Dermis blood vessel endothelial cell (primary cell): ENCODE results near the gene SEMA3E. TPM values are rescaled to one million over a fixed set of nuclear protein-coding genes. Genes with fewer than 3 reads are reported as not detected.
"Not testable (repeated sequence)": the region's sequence is repeated elsewhere in the genome, so short reads cannot be mapped to it uniquely, and the experiment has no call there.

Experiments
- DNase-seq: peaks from one replicate; pipeline ENCODE4 v3.0.0; 2010
- total RNA-seq: library from RNA; depleted of rRNA; stranded (reverse); fragments of >200 nt; gene quantifications from 2 replicates; pipeline ENCODE4 v1.2.3, GENCODE V29; 2014

SEMA3E gene
- total RNA-seq, 1 donor from 2014 or later, result 0.34 TPM

- DNase-seq, result no peak
Observed at GRCh38 chr7:83449781-83450180, 199.2 kb downstream of the SEMA3E start.

- DNase-seq, result no peak
Observed at GRCh38 chr7:83447681-83448080, 201.3 kb downstream of the SEMA3E start.

GRCh38 chr7:83446102-83446669, 202.8 kb downstream of the SEMA3E start:
- no peak for DNase-seq

GRCh38 chr7:83442911-83443310, 206.0 kb downstream of the SEMA3E start:
- no peak for DNase-seq

- DNase-seq, result no peak
Observed at GRCh38 chr7:83439026-83439425, 209.9 kb downstream of the SEMA3E start.

- not testable (repeated sequence) for DNase-seq
Observed at GRCh38 chr7:83430289-83430688, 218.7 kb downstream of the SEMA3E start.

GRCh38 chr7:83429493-83429892, 219.4 kb downstream of the SEMA3E start:
- no peak for DNase-seq

GRCh38 chr7:83427884-83428283, 221.1 kb downstream of the SEMA3E start:
- no peak for DNase-seq

- DNase-seq, result no peak
Observed at GRCh38 chr7:83426325-83426724, 222.6 kb downstream of the SEMA3E start.

- no peak for DNase-seq
Observed at GRCh38 chr7:83419013-83419412, 229.9 kb downstream of the SEMA3E start.

GRCh38 chr7:83415840-83416239, 233.1 kb downstream of the SEMA3E start:
- DNase-seq, result no peak

GRCh38 chr7:83414947-83415346, 234.0 kb downstream of the SEMA3E start:
- no peak for DNase-seq

GRCh38 chr7:83413831-83414230, 235.1 kb downstream of the SEMA3E start:
- peak; percentile 30 for DNase-seq

- no peak for DNase-seq
Observed at GRCh38 chr7:83413424-83413823, 235.5 kb downstream of the SEMA3E start.

GRCh38 chr7:83410989-83411591, 237.8 kb downstream of the SEMA3E start:
- peak; percentile 69 for DNase-seq

GRCh38 chr7:83394776-83395175, 254.2 kb downstream of the SEMA3E start:
- DNase-seq, result no peak

GRCh38 chr7:83388436-83388835, 260.5 kb downstream of the SEMA3E start:
- no peak for DNase-seq

- DNase-seq, result no peak
Observed at GRCh38 chr7:83366629-83367028, 282.3 kb downstream of the SEMA3E start.

- peak; percentile 20 for DNase-seq
Observed at GRCh38 chr7:83365746-83366145, 283.2 kb downstream of the SEMA3E start.

GRCh38 chr7:83362871-83363550, 285.9 kb downstream of the SEMA3E start:
- no peak for DNase-seq

GRCh38 chr7:83359108-83359507, 289.8 kb downstream of the SEMA3E start:
- DNase-seq, result no peak

- no peak for DNase-seq
Observed at GRCh38 chr7:83355143-83355542, 293.8 kb downstream of the SEMA3E start.

- DNase-seq, result peak; percentile 17
Observed at GRCh38 chr7:83347945-83348444, 300.9 kb downstream of the SEMA3E start.

- no peak for DNase-seq
Observed at GRCh38 chr7:83339907-83340306, 309.0 kb downstream of the SEMA3E start.
